ENCODE results near the gene NT5DC4. TPM values are rescaled to one million over a fixed set of nuclear protein-coding genes. Genes with fewer than 3 reads are reported as not detected.

Gene NT5DC4
- total RNA-seq, 1 experiment from 2014 or later = not detected

DNA sequence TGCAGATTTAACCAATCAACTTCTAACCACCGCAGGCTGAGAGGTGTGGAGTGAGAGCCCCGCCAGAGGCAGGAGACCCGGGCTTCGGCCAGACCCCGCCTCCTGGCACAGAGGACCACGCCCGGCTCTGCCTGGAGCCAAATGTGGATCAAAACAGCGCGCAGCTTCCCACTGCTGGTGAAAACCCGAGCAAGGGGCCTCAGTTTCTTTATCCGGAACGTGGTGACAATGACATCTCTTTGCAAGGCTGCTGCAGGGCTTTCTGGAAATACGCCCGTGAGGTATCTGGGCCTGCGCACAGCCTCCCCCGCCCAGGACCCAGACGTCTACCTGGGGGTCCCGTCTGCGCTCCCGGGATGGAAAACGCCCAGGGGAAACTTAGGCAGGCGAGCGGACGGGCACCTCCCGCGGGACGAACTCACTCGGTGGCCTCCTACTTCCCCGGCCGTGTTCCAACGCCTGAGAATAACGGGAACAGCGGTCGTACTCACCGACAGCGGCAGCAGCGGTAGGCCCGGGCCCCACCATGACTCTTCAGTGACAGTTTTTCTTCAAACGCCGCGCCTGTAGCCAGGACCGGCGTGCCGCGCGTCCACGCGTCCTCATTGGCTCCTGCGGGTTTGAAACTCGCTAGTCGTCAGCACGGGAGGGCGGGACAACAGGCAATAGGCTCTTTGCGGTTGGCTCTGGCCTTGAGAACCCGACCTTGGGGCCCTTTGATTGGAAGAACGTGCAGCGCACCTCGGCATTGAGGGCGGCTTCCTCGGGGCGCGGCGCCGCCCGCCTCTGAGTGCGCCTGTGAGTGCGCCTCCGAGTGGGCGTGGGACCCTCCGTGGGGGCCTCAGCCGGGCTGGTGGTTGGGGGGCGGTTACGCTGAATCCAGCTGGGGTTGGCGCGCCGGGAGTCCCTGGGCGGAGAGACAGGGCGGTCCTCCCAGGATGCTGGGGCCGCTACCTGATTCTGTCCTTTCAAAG lies 43.5 kb downstream of the NT5DC4 start, which contains the start of gene CKAP2L:
Gene CKAP2L, minus strand, starts transcription at position 539 of the 974 bp plus-strand sequence. Its CDS starts 11 bp downstream, at position 528.
- POLR2A ChIA-PET (ENCODE audit: low non-redundant PET) = no interaction called here
- Histone ChIP-seq H3K36me3 (ENCODE audit: insufficient read depth, low read length, poor library complexity, severe bottlenecking) (peaks cover 25% of the 10 kb centered on the region), H3K27me3 (replicated peaks; ENCODE audit: insufficient read depth, low read depth, low read length, poor library complexity) (no peaks in the 10 kb centered on the region), H3K4me3 (ENCODE audit: low read depth, low read length, poor library complexity, severe bottlenecking) (peak within 1 kb of the TSS; percentile 84), H3K9me3 (ENCODE audit: low read depth, low read length, poor library complexity, severe bottlenecking) (no peaks in the 10 kb centered on the region), H3K27ac (ENCODE audit: low read depth, low read length, poor library complexity, severe bottlenecking) (peak within 1 kb of the TSS; percentile 72), H3K4me1 (ENCODE audit: insufficient read depth, low read length, poor library complexity, severe bottlenecking) (peaks cover 10% of the 10 kb centered on the region)
- peak; percentile 100 for DNase-seq (ENCODE audit: low spot score)
- intact Hi-C loops (cut with micrococcal nuclease; ENCODE audit: unreplicated experiment) = loop anchor here (2.0 kb wide), 1 partner anchor 40 kb away; no protein-coding TSS in a partner anchor
- TF ChIP-seq, protein P1, sequence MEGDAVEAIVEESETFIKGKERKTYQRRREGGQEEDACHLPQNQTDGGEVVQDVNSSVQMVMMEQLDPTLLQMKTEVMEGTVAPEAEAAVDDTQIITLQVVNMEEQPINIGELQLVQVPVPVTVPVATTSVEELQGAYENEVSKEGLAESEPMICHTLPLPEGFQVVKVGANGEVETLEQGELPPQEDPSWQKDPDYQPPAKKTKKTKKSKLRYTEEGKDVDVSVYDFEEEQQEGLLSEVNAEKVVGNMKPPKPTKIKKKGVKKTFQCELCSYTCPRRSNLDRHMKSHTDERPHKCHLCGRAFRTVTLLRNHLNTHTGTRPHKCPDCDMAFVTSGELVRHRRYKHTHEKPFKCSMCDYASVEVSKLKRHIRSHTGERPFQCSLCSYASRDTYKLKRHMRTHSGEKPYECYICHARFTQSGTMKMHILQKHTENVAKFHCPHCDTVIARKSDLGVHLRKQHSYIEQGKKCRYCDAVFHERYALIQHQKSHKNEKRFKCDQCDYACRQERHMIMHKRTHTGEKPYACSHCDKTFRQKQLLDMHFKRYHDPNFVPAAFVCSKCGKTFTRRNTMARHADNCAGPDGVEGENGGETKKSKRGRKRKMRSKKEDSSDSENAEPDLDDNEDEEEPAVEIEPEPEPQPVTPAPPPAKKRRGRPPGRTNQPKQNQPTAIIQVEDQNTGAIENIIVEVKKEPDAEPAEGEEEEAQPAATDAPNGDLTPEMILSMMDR (conservative IDR thresholded peaks at IDR 0.05; ENCODE audit: low read depth, low read length) = no peak
- TF ChIP-seq EZH2 (IDR thresholded peaks at IDR 0.05; ENCODE audit: borderline replicate concordance, low read depth, low read length, poor library complexity, severe bottlenecking) = no peak
- TSS peak; percentile 47 for BruUV-seq (replicated peaks)
- CTCF ChIA-PET = no interaction called here

DNA sequence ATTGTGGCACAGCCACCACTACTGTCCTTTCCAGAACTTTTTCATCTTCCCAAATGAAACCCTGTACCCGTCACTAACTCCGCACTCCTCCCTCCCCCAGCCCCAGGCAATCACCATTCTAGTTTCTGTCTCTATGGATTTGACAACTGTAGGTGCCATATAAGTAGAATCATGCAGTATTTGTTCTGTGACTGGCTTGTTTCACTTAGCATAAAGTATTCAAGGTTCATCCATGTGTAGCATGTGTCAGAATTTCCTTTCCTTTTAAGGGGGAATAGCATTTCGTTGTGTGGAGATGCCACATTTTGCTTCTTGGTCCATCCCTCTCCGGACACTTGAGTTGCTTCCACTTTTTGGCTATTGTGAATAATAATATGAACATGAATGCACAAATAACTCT lies 44.4 kb downstream of the NT5DC4 start:
- Histone ChIP-seq H3K36me3 (ENCODE audit: insufficient read depth, low read length, poor library complexity, severe bottlenecking) (peaks cover 16% of the 10 kb centered on the region), H3K27ac (ENCODE audit: low read depth, low read length, poor library complexity, severe bottlenecking) (no peak overlapping the region), H3K4me3 (ENCODE audit: low read depth, low read length, poor library complexity, severe bottlenecking) (peak overlapping the region; percentile 84), H3K27me3 (replicated peaks; ENCODE audit: insufficient read depth, low read depth, low read length, poor library complexity) (no peaks in the 10 kb centered on the region), H3K9me3 (ENCODE audit: low read depth, low read length, poor library complexity, severe bottlenecking) (no peaks in the 10 kb centered on the region), H3K4me1 (ENCODE audit: insufficient read depth, low read length, poor library complexity, severe bottlenecking) (peaks cover 10% of the 10 kb centered on the region)
- POLR2A ChIA-PET (ENCODE audit: low non-redundant PET) = no interaction called here
- no peak for TF ChIP-seq EZH2 (IDR thresholded peaks at IDR 0.05; ENCODE audit: borderline replicate concordance, low read depth, low read length, poor library complexity, severe bottlenecking)
- TF ChIP-seq, protein P1 (conservative IDR thresholded peaks at IDR 0.05; ENCODE audit: low read depth, low read length) = no peak
- CTCF ChIA-PET = no interaction called here
- intact Hi-C loops (cut with micrococcal nuclease; ENCODE audit: unreplicated experiment) = loop anchor here (2.0 kb wide), 1 partner anchor 40 kb away; no protein-coding TSS in a partner anchor
- DNase-seq (ENCODE audit: low spot score) = no peak
- BruUV-seq (replicated peaks) = no TSS peak

DNA sequence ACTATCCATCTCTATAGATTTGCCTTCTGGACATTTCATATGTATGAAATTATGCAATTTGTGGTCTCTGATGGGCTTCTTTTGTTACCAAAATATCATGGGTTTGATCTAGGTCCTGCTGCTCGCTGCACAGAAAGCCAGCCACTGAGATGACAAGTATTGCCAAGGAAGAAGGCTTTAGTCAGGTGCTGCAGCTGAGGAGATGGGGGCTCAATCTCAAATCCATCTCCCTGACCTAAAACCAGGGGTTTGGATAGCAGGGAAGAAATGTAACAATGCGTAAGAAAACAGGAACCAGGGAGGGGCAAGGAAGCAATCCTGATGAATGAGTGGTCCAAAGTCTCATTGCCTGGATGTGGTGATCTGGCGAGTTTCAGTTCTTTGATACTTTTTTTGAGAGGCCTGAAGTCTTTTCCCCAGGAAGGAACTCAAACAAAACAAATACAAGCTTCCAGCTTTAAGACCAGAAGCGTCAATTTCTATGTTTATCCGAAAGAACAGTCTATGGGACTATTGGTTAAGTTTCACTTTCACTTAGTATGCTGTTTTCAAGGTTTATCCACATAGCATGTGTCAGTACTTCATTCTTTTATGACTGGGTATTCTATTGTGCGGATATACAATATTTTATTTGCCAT lies 47.0 kb downstream of the NT5DC4 start:
- no peak for DNase-seq (ENCODE audit: low spot score)

More for the DNA sequence above, 47.0 kb downstream of the NT5DC4 start:
- TF ChIP-seq EZH2 (IDR thresholded peaks at IDR 0.05; ENCODE audit: borderline replicate concordance, low read depth, low read length, poor library complexity, severe bottlenecking) = no peak
- TF ChIP-seq, protein P1 (conservative IDR thresholded peaks at IDR 0.05; ENCODE audit: low read depth, low read length) = no peak
- Histone ChIP-seq H3K27me3 (replicated peaks; ENCODE audit: insufficient read depth, low read depth, low read length, poor library complexity) (no peaks in the 10 kb centered on the region), H3K27ac (ENCODE audit: low read depth, low read length, poor library complexity, severe bottlenecking) (no peak overlapping the region), H3K4me3 (ENCODE audit: low read depth, low read length, poor library complexity, severe bottlenecking) (no peak overlapping the region), H3K4me1 (ENCODE audit: insufficient read depth, low read length, poor library complexity, severe bottlenecking) (peaks cover 8% of the 10 kb centered on the region), H3K9me3 (ENCODE audit: low read depth, low read length, poor library complexity, severe bottlenecking) (no peaks in the 10 kb centered on the region), H3K36me3 (ENCODE audit: insufficient read depth, low read length, poor library complexity, severe bottlenecking) (no peaks in the 10 kb centered on the region)
- ChIA-PET POLR2A (ENCODE audit: low non-redundant PET) (no interaction called here), CTCF (interaction anchor here (0.6 kb wide), 1 partner anchor 23 kb away, joined by 4 read pairs; no protein-coding TSS in a partner anchor)
- intact Hi-C loops (cut with micrococcal nuclease; ENCODE audit: unreplicated experiment) = no loop called here
- no TSS peak for BruUV-seq (replicated peaks)
